T47D (cell line): ENCODE results near the gene FHIT.

ENCODE experiments used
- DNase-seq, 2 experiments: peaks; one replicate each; pipeline versions ENCODE4 v3.0.0 to v3.0.0-alpha.2; 2011 to 2012; ENCODE audit warnings: low read depth in 1 of 2, low spot score in 1 of 2
- JUND ChIP-seq: IDR thresholded peaks from 2 replicates; pipeline ENCODE4 v1.6.1; 2012; ENCODE audit warnings: low read depth
- in situ Hi-C: cut with HindIII; loops from 2 replicates; pipeline ENCODE4 v1.10.0; 2016; ENCODE audit warnings: low sequenced_read_pairs, low pct_unique_long_range_greater_than_20kb

Gene FHIT

DNA sequence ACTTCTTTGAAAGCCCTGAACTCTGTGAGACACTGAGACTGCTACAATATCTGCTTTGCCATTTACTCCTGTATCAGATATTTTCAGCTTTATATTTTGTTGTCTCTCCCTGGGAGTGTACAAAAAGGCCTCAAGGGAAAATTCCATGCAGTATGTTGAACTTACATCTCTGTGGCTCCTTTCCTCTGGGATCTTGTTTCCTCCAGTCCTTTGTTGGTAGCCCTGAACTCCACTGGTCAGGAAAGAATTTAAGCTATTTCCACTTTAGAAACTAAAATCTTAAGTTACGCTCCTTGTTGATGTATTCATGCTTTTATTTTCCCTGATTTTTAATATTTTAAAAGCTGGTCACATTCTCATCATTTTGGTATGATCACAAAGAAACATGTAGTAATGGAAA is 277.9 kb downstream of the FHIT start:
- no peak for DNase-seq
- TF ChIP-seq JUND = no peak
- in situ Hi-C loops = no loop called here

DNA sequence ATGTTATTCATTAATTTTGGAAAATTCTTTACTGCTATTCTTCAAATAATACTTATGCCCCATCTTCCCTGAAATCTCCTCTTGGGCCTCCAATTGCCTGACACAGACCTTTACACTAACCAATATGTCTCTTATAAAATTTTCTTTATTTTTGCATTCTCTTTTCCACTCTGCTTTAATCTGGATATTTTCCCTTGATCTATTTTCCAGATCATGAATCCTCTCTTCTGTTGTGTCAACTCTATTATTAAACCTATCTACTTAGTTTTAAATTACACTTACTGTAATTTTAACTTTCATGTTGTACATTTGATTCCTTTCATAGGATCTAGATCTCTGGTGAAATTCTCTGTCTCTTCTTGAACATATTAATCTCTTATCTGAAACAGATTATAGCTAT is 278.7 kb downstream of the FHIT start:
- no peak for TF ChIP-seq JUND
- DNase-seq = no peak
- in situ Hi-C loops = no loop called here

DNA sequence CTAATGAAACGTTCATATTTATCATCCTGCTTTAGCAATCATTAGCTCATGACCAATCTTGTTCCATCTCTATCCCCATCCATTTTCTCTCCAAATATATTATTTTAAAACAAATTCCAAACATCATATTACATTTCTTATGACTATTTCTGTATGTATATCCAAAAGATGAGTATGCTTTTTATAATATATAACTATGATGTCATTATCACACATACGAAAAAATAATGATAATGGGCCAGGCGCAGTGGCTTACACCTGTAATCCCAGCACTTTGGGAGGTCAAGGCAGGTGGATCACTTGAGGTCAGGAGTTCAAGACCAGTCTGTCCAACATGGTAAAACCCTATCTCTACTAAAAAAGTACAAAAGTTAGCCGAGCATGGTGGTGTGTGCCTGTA is 280.4 kb downstream of the FHIT start:
- TF ChIP-seq JUND = no peak
- in situ Hi-C loops = no loop called here
- DNase-seq = no peak

DNA sequence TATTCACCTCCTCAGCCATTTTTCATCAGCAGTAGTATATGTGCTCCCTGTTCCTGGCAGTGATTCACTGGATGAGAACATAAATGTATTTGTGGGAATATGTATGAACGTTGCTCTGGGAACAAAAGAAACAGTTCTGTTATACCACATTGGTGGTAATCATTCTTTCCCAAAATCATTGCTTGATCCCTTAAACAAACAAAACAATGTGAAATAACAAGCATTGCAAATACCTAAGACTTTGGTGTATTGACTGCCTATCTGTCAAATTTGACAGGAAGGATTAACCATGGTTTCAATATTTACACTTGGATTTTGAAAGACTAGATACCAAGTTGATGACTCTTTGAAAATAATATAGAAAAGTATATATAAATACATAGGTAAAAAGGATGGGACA is 284.1 kb downstream of the FHIT start:
- DNase-seq = no peak
- no peak for TF ChIP-seq JUND
- in situ Hi-C loops = no loop called here

DNA sequence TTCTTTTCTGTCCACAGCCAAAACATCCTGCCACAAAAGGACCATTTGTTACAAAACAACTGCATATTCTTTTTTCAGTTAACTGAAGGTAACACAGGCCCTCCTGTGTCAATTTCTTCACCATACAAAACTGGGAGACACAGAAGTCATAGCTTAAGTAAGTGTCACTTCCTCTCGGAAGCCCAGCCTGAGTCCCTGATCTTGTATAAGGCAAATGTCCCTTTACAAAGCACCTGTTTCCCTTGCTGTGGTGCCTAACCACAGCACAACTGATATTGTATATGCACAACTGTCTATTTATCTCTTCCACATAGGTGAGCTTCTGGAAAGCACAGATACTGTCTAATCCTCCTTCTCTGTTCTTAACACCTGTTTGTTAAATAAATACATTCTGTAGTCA is 293.7 kb downstream of the FHIT start:
- TF ChIP-seq JUND = no peak
- in situ Hi-C loops = no loop called here
- DNase-seq = no peak

DNA sequence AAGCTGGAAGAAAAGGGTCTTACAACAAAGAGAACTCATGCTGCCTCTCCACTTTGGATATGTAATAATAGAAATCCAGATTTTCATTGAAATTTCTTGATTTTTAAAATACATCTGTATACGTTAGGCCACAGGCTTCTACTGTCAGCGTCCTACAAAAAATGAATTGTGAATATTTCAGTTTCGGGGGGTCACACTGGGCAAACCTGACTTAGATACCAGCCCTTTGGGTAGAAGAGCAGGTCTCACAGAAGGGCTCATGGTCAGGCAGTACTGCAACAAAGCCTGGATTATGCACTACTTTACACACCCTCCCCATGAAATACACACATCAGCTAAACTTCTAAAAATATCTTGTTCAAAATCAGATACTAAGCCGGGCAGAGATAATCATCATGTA is 294.5 kb downstream of the FHIT start:
- TF ChIP-seq JUND = no peak
- DNase-seq = no peak
- in situ Hi-C loops = no loop called here

DNA sequence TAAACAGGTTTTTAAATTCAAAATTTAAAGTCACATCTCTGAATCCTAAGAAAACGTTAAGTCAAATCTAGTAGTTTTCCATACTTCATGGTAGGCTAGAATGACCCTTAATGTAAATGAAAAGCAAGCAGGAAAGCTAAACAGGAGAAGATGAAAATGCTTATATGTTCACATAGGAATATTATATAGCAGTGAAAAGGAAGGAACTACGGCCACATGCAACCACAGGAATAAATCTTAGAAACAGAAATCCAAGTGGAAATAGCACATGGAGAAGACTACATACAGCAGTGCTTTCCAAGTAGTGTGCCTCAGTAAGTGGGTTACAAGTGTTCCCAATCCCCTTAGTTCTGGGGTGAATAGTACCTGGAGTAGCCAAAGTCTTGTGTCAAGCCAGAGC is 296.2 kb downstream of the FHIT start:
- in situ Hi-C loops = no loop called here
- no peak for TF ChIP-seq JUND
- no peak for DNase-seq

DNA sequence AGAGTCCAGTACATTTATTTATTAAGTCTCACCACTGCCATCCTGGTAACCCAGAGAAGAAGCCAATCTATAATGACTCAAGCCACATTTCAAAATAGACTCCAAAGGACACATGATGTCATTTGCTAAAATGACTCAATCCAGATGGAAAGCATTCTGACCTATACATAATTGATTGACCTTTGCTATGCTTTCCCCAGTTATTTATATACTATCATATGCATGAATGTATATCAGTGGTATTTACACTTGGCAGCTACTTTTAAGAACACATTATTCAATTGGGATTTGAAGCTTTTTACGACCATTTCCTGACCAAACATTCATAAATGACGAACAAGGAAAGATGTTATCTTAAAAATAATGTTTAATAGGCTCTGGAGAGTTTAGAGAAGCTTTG is 297.2 kb downstream of the FHIT start:
- TF ChIP-seq JUND = no peak
- no peak for DNase-seq
- in situ Hi-C loops = no loop called here

DNA sequence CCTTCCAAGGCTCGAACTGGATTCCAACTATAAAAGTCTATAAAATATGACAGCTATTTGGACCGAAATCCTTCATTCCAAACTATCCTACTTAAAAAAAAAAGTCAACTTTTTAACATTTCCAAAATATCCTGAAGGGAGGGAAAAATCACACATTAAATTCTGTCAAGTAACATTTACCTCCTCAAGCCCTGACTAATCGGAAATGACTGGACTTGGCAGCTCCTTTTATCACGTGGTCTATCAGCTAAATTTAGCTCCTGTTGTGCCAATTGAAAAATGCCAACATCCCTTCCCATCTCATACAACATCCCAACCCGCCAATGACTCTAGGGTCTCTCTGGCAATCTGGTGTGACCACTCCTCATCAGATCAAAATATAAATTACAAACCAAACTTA is 297.9 kb downstream of the FHIT start:
- in situ Hi-C loops = no loop called here
- no peak for TF ChIP-seq JUND
- no peak for DNase-seq

DNA sequence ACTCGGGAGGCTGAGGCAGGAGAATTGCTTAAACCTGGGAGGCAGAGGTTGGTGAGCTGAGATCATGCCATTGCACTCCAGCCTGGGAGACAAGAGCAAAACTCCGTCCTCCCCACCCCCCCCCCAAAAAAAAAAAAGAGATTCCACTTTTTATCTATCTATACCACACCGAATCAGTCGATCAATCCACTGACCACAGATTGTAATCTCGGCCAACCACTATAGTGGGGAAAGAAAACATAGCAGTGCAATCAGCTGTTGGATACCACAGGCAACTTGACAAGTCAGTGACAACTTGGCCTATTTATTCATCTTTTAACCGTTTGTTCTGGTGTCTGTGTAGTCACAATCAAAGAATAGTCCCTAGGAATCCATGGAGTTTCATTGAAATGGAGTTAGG is 299.2 kb downstream of the FHIT start:
- DNase-seq = no peak
- in situ Hi-C loops = no loop called here

DNA sequence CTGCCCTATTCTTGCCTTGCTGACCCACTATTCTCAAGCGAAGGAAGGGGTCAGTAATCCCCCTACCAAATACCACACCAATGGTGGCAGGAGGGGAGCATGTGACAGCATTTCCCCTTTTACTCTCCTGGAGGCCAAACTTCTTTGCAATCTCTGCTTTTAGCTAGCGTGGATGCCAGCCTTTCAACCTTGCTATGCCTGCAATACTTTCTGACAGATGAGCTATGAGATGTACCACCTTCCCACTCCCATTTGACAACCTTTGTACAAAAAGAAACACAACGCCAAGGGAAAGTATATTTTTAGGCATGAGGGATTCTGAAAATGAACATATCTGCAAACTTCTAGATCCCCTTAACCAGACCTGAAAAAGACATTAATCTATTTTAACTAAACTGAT is 302.1 kb downstream of the FHIT start:
- DNase-seq = no peak
- in situ Hi-C loops = no loop called here
- TF ChIP-seq JUND = no peak

More for the DNA sequence above, 299.2 kb downstream of the FHIT start:
- TF ChIP-seq JUND = no peak

DNA sequence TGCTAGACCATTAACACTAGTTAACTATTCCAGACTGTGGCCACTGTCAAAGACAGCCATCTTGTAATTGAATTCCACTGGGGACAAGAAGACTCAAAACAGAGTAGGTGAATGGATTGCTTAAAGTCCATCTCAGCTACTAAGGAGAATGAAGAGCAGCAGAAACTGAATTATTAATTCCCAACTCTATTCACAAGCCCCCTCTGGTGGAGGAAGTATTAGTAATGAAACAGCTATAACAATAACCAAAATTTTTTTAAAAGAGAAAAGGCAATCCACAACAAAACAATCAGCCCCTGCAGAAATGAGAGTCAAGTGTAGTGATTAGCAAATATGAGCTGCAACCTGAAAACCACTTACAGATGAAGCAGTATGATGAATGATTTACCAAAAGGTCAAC is 302.8 kb downstream of the FHIT start:
- no peak for TF ChIP-seq JUND
- DNase-seq = peak in 1 of 2 experiments; percentile 19
- in situ Hi-C loops = no loop called here

DNA sequence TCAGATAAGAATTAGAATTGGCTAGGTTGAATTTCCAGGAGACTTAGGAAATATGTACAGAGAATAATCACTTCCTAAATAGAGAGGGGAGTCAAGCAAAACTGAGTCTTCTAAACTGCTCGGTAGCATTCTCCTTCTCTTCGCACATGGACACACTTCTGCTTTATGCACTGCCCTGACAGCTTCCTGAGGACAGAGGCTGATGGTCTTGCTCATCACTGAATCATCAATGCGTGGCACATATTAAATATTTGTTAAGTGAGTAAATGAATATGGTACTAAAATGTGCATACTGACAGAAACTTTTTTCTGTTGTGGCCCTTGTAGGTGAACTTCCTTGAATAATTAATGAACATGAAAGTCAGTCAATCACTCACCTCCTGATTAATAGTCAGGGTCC is 315.5 kb downstream of the FHIT start:
- DNase-seq = no peak
- TF ChIP-seq JUND = no peak
- in situ Hi-C loops = no loop called here

DNA sequence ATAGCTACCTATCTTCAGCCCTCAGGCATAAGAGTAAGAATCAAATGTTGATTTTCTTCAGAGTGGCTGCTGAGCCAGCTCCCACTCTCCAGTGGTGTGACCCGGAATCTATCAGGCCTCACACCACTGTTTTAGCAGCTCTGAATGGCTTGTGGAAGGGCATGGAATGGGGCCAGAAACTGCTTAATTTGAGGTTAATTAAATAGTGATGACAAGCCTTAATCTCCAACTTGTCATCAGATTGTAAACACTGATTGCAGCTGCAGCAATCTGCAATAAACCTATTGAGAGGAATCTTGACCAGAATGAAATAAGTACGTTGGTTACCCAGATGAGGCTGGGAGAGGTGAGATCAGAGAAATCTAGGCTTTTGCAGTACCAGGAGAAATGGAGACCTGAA is 317.4 kb downstream of the FHIT start:
- TF ChIP-seq JUND = no peak
- in situ Hi-C loops = no loop called here
- no peak for DNase-seq

DNA sequence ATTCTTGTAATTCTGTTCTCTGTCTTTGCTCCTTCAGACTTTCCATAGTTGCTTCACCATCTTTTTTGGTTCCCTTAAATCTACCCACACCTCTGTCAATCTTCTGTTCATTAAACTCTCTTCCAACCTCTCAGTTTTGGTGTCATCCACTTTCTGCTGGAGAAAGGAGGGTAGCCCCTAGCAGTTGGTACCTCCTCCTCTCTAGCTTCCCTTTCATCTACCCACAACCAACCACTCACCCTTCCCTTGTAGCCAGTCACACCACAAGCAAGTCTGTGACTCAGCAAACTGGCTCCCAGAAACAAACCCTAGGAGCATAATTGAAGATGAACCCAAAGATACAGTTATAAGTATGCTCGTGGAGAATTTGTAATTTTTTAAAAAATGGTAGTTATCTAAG is 318.6 kb downstream of the FHIT start:
- no peak for TF ChIP-seq JUND
- in situ Hi-C loops = no loop called here
- DNase-seq = no peak
